ENCODE results near the gene UBE3B. TPM values are rescaled to one million over a fixed set of nuclear protein-coding genes. Genes with fewer than 3 reads are reported as not detected.
"Not testable (repeated sequence)": the region's sequence is repeated elsewhere in the genome, so short reads cannot be mapped to it uniquely, and the experiment has no call there.

UBE3B gene
- total RNA-seq, 4 donors from 2014 or later, result 42.7 to 49.9 (median 46.3) TPM

- no peak for DNase-seq (ENCODE audit: low spot score in 2 of 2)
- intact Hi-C loops (cut with DNase I; ENCODE audit: low total_unique reads), result no loop called here
Measured at GRCh38 chr12:109433618-109434017, 43.8 kb upstream of the UBE3B start.

GRCh38 chr12:109434582-109434981 is 42.9 kb upstream of the UBE3B start:
- intact Hi-C loops (cut with DNase I; ENCODE audit: low total_unique reads), result no loop called here

More at GRCh38 chr12:109433618-109434017, 43.8 kb upstream of the UBE3B start:
- TF ChIP-seq POLR2A (IDR thresholded peaks at IDR 0.05), result no peak
- no peak for TF ChIP-seq CTCF (IDR thresholded peaks at IDR 0.05)
- WGBS, 2 donors, result 65 to 78% methylated on average over 4 of the region's 4 CpGs
- no peak overlapping the region for H3K4me3 ChIP-seq (ENCODE audit: low read depth, poor library complexity, severe bottlenecking)

GRCh38 chr12:109435428-109436187 is 41.8 kb upstream of the UBE3B start:
- intact Hi-C loops (cut with DNase I; ENCODE audit: low total_unique reads), result no loop called here
- DNase-seq (ENCODE audit: low spot score in 2 of 2), result no peak
- TF ChIP-seq CTCF (IDR thresholded peaks at IDR 0.05) (no peak), POLR2A (IDR thresholded peaks at IDR 0.05) (no peak)
- 65 to 74% methylated on average over 17 of the region's 17 CpGs for WGBS, 2 donors
- no peak overlapping the region for H3K4me3 ChIP-seq (ENCODE audit: low read depth, poor library complexity, severe bottlenecking)

More at GRCh38 chr12:109434582-109434981, 42.9 kb upstream of the UBE3B start:
- no peak overlapping the region for H3K4me3 ChIP-seq (ENCODE audit: low read depth, poor library complexity, severe bottlenecking)
- 70 to 76% methylated on average over 7 of the region's 7 CpGs for WGBS, 2 donors
- no peak for DNase-seq (ENCODE audit: low spot score in 2 of 2)
- no peak for TF ChIP-seq CTCF (IDR thresholded peaks at IDR 0.05)
- no peak for TF ChIP-seq POLR2A (IDR thresholded peaks at IDR 0.05)

- intact Hi-C loops (cut with DNase I; ENCODE audit: low total_unique reads), result no loop called here
- DNase-seq (ENCODE audit: low spot score in 2 of 2), result no peak
- 62 to 75% methylated on average over 7 of the region's 7 CpGs for WGBS, 2 donors
- TF ChIP-seq CTCF (IDR thresholded peaks at IDR 0.05) (no peak), POLR2A (IDR thresholded peaks at IDR 0.05) (no peak)
- H3K4me3 ChIP-seq (ENCODE audit: low read depth, poor library complexity, severe bottlenecking), result no peak overlapping the region
Measured at GRCh38 chr12:109436188-109436560, 41.3 kb upstream of the UBE3B start.

- 63 to 70% methylated on average over 6 of the region's 6 CpGs for WGBS, 2 donors
- TF ChIP-seq CTCF (IDR thresholded peaks at IDR 0.05) (no peak), POLR2A (IDR thresholded peaks at IDR 0.05) (no peak)
- DNase-seq (ENCODE audit: low spot score in 2 of 2), result no peak
- intact Hi-C loops (cut with DNase I; ENCODE audit: low total_unique reads), result no loop called here
- H3K4me3 ChIP-seq (ENCODE audit: low read depth, poor library complexity, severe bottlenecking), result no peak overlapping the region
Measured at GRCh38 chr12:109439181-109439580, 38.3 kb upstream of the UBE3B start.

- DNase-seq (ENCODE audit: low spot score in 2 of 2); H3K4me3 ChIP-seq (ENCODE audit: low read depth, poor library complexity, severe bottlenecking); intact Hi-C loops (cut with DNase I; ENCODE audit: low total_unique reads): not testable (repeated sequence)
- 93 to 97% methylated on average over 13 of the region's 13 CpGs for WGBS, 2 donors
Measured at GRCh38 chr12:109439951-109440350, 37.5 kb upstream of the UBE3B start.

Measured in lower leg skin (tissue), 4 donors.